GM18498 (cell line): ENCODE data around the gene CLPTM1.
A peak's percentile ranks its signal among the peaks of the same experiment; 100 is the strongest.
"Not testable (repeated sequence)": the region's sequence is repeated elsewhere in the genome, so short reads cannot be mapped to it uniquely, and the experiment has no call there.

ENCODE experiments used
- ATAC-seq: cut with Tn5 transposase; IDR thresholded peaks from one replicate; pipeline ENCODE4 v1.9.1; 2021; ENCODE audit warnings: mild to moderate bottlenecking, moderate library complexity; ENCODE audit not compliant: unreplicated experiment

Gene CLPTM1

DNA sequence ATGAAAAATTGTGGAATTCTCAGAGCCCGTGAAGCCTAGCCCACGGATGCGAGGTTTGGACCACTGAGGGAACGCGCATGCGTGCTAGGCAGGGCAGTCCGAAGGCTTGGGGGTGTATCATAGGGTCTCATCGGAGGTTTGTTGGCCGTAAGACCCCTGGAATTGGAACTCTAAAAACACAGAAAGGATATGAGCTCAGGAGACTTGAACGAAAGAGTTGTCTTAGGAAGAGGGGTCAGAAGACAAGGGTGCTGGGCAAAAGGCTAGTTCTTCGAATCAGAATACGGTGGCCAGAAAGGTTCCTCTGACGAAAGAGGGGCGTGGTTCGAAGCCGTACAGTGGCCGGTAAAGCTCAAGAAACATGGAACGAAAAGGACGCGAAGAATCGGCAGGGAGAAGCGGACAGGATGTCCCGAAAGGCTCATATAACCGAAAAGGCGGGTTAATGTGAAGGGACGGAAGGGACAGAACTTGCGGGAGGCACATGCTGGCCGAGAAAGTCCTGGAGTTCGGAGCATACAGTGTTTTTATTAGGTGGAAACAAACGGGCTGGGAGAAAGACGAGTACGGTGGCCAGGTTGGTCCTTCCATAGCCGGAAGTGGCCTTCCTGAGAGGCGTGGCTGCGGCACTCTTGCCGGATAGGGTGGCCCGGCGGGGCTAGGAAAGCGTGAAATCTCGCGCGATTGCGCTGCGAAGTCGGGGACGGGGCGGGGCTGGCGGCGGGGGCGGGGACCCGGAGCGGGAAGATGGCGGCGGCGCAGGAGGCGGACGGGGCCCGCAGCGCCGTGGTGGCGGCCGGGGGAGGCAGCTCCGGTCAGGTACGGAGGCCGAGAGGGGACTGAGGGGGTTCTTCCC is at the start of gene CLPTM1:
CLPTM1 (plus strand) TSS at position 732 of the 856 bp plus-strand sequence; CDS start at position 748, 16 bp downstream.
- peak; percentile 86 for ATAC-seq

DNA sequence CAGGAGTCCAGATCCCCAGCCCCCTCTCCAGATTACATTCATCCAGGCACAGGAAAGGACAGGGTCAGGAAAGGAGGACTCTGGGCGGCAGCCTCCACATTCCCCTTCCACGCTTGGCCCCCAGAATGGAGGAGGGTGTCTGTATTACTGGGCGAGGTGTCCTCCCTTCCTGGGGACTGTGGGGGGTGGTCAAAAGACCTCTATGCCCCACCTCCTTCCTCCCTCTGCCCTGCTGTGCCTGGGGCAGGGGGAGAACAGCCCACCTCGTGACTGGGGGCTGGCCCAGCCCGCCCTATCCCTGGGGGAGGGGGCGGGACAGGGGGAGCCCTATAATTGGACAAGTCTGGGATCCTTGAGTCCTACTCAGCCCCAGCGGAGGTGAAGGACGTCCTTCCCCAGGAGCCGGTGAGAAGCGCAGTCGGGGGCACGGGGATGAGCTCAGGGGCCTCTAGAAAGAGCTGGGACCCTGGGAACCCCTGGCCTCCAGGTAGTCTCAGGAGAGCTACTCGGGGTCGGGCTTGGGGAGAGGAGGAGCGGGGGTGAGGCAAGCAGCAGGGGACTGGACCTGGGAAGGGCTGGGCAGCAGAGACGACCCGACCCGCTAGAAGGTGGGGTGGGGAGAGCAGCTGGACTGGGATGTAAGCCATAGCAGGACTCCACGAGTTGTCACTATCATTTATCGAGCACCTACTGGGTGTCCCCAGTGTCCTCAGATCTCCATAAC is 49.6 kb upstream of the CLPTM1 start, which contains the start of gene APOE:
APOE (plus strand) TSS at position 360 of the 724 bp plus-strand sequence. CDS start 829 bp downstream, outside the sequence.
- no peak for ATAC-seq

GRCh38 chr19:44907613-44908012 is 47.6 kb upstream of the CLPTM1 start:
- ATAC-seq = no peak

DNA sequence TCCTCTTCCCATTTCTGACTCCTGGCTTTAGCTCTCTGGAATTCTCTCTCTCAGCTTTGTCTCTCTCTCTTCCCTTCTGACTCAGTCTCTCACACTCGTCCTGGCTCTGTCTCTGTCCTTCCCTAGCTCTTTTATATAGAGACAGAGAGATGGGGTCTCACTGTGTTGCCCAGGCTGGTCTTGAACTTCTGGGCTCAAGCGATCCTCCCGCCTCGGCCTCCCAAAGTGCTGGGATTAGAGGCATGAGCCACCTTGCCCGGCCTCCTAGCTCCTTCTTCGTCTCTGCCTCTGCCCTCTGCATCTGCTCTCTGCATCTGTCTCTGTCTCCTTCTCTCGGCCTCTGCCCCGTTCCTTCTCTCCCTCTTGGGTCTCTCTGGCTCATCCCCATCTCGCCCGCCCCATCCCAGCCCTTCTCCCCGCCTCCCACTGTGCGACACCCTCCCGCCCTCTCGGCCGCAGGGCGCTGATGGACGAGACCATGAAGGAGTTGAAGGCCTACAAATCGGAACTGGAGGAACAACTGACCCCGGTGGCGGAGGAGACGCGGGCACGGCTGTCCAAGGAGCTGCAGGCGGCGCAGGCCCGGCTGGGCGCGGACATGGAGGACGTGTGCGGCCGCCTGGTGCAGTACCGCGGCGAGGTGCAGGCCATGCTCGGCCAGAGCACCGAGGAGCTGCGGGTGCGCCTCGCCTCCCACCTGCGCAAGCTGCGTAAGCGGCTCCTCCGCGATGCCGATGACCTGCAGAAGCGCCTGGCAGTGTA is 46.9 kb upstream of the CLPTM1 start:
- no peak for ATAC-seq

DNA sequence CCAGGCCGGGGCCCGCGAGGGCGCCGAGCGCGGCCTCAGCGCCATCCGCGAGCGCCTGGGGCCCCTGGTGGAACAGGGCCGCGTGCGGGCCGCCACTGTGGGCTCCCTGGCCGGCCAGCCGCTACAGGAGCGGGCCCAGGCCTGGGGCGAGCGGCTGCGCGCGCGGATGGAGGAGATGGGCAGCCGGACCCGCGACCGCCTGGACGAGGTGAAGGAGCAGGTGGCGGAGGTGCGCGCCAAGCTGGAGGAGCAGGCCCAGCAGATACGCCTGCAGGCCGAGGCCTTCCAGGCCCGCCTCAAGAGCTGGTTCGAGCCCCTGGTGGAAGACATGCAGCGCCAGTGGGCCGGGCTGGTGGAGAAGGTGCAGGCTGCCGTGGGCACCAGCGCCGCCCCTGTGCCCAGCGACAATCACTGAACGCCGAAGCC is 46.3 kb upstream of the CLPTM1 start:
- ATAC-seq = no peak

DNA sequence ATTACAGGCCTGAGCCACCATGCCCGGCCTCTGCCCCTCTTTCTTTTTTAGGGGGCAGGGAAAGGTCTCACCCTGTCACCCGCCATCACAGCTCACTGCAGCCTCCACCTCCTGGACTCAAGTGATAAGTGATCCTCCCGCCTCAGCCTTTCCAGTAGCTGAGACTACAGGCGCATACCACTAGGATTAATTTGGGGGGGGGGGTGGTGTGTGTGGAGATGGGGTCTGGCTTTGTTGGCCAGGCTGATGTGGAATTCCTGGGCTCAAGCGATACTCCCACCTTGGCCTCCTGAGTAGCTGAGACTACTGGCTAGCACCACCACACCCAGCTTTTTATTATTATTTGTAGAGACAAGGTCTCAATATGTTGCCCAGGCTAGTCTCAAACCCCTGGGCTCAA is 45.4 kb upstream of the CLPTM1 start:
- no peak for ATAC-seq

DNA sequence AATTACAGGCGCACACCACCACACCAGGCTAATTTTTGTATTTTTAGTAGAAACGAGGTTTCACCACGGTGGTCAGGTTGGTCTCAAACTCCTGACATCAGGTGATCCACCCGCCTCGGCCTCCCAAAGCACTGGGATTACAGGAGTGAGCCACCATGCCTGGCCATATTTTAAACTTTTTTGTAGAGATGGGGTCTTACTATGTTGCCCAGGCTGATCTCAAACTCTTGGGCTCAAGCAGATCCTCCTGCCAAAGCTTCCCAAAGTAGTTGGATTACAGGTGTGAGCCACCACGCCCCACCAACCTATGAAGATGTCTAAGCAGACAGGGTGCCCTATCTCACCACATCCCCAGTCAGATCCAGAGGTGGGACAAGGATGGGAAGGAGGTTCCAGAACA is 43.3 kb upstream of the CLPTM1 start:
- not testable (repeated sequence) for ATAC-seq

DNA sequence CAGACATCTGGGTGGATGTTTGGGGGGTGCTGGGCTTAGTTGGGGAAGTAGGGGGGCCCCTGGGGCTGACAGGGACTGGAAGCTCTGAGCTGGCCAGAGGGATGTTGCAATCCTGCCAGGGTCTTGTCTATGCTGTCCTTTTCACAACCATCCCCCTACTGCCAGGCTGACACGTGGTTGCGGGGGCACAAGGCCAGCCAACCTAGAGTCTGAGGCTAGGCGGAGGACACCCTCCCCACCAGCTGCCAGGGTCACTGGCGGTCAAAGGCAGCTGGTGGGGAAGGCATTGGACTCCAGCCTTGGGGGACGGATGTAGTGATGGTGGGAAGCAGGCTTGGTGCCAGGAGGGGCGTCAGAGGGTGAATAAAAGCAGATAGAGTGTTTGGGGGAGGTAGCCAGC is 42.3 kb upstream of the CLPTM1 start:
- ATAC-seq = no peak

- not testable (repeated sequence) for ATAC-seq
Observed at GRCh38 chr19:44913512-44914432, 41.4 kb upstream of the CLPTM1 start.

GRCh38 chr19:44914433-44915206 is 40.6 kb upstream of the CLPTM1 start, which contains the start of gene APOC1:
APOC1 (plus strand) TSS chr19:44914608; CDS start chr19:44914892, 284 bp downstream.
- ATAC-seq = peak; percentile 92

DNA sequence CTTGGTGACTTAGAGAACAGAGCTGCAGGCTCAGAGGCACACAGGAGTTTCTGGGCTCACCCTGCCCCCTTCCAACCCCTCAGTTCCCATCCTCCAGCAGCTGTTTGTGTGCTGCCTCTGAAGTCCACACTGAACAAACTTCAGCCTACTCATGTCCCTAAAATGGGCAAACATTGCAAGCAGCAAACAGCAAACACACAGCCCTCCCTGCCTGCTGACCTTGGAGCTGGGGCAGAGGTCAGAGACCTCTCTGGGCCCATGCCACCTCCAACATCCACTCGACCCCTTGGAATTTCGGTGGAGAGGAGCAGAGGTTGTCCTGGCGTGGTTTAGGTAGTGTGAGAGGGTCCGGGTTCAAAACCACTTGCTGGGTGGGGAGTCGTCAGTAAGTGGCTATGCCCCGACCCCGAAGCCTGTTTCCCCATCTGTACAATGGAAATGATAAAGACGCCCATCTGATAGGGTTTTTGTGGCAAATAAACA is 30.9 kb upstream of the CLPTM1 start:
- no peak for ATAC-seq

DNA sequence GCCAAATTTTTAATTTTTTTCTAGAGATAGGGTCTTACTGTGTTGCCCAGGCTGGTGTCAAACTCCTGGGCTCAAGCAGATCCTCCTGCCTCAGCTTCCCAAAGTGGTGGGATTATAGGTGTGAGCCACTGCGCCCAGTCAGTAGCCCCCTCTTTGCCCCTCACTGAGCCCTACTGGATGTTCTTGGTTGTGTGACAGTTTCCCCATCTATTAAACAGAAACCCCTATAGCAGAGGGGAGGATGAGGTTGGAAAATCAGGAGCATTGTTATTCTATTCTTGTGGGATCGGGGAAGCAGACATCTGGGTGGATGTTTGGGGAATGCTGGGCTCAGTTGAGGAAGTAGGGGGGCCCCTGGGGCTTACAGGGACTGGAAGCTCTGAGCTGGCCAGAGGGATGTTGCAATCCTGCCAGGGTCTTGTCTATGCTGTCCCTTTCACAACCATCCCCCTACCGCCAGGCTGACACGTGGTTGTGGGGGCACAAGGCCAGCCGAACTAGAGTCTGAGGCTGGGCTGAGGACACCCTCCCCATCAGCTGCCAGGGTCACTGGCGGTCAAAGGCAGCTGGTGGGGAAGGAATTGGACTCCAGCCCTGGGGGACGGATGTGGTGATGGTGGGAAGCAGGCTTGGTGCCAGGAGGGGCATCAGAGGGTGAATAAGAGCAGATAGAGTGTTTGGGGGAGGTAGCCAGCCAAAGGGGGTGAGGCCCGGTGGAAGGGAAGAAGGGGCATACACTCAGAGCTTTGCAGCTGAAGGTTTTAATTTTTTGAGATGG is 29.9 kb upstream of the CLPTM1 start:
- ATAC-seq = no peak

DNA sequence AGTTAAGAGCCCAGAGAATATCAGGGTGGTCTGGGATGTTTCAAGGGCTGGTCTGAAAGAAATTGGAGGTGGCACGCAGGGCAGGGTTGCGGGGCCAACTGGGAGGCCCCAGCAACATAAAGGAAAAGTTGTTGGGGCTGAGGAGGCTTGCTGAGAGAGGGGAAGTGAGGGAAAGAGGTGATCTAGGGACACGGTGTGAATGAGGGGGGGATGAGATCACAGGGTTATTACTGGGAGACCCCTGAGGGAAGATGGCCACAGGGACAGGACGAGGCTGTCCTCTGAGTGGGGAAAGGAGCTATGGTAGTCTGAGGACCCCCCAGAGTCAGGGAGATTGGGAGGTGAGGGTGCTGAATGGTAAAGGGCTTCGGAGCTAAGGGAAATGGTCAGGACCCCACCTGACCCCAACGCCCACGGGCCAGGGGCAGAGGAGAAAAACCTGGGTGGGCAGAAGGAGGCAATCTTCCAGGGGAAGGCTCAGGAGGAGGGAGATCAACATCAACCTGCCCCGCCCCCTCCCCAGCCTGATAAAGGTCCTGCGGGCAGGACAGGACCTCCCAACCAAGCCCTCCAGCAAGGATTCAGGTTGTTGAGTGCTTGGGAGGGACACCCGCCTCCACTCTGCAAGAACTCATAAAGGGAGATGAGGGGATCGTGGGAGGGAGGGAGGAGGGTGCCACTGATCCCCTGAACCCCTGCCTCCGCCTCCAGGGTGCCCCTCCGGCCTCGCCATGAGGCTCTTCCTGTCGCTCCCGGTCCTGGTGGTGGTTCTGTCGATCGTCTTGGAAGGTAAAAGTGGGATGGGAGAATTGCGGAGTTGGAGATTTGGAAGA is 28.7 kb upstream of the CLPTM1 start:
- not testable (repeated sequence) for ATAC-seq

DNA sequence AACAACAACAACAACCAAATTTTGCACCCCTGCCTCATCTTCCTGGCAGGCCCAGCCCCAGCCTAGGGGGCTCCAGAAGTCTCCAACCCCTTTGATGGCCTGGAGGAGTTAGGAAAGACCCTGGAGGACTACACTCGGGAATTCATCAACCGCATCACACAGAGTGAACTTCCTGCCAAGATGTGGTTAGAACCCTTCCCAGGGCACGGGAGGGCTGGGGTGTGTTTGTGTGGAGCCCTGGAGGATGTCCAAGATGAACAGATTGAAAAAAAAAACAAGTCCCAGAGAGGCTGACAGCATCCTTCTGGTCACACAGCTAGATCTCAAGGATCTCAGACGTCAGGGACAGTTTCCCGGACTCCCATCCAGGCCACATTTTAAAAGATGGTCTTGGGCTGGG is 27.4 kb upstream of the CLPTM1 start:
- no peak for ATAC-seq

GRCh38 chr19:44930088-44930487 is 25.1 kb upstream of the CLPTM1 start:
- no peak for ATAC-seq

DNA sequence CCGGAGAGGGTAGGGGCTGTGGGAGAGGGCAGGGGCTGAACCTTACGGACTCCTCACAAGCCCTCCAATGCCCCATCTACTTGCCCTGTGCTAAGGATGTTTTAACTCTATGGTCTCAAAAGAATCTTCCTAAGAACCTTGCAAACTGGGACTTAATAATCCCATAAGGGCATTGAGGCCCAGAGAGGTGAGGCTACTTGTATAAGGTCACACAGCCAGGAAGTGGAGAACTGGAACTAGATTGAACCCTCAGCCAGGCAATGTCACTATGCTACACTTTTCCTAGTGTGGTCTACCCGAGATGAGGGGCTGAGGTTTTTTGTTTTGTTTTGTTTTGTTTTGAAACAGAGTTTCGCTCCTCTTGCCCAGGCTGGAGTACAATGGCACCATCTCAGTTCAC is 23.6 kb upstream of the CLPTM1 start:
- no peak for ATAC-seq

GRCh38 chr19:44939668-44940067 is 15.5 kb upstream of the CLPTM1 start:
- no peak for ATAC-seq
